GM23338 (cell line): Measurements from ENCODE around the gene DSE. TPM values are rescaled to one million over a fixed set of nuclear protein-coding genes. Genes with fewer than 3 reads are reported as not detected.

Source experiments
- ATAC-seq: fragments of 200-7000 bp; cut with Tn5 transposase; 3 replicates; pipeline ENCODE4 v1.9.1; 2020
- DNase-seq: peaks from one replicate; pipeline ENCODE4 v3.0.0-alpha.2; 2015; ENCODE audit warnings: low spot score
- H2AFZ ChIP-seq: fragments of 200-600 bp; sonication (generic); 2 replicates; pipeline ENCODE4 v1.8.0; 2016; ENCODE audit warnings: antibody characterized with exemption, mild to moderate bottlenecking, moderate library complexity
- H3F3A ChIP-seq: fragments of 200-600 bp; sonication (generic); replicated peaks from 2 replicates; pipeline ENCODE4 v1.8.0; 2017; ENCODE audit warnings: antibody characterized with exemption, mixed run types, low read depth
- H3K27ac ChIP-seq: fragments of 200-600 bp; sonication (generic); 2 replicates; pipeline ENCODE4 v1.6.1; 2016; ENCODE audit warnings: low read depth
- H3K27me3 ChIP-seq: fragments of 200-600 bp; sonication (generic); 2 replicates; pipeline ENCODE4 v1.8.0; 2016; ENCODE audit warnings: mild to moderate bottlenecking, mixed run types, moderate library complexity; ENCODE audit not compliant: insufficient read depth
- H3K36me3 ChIP-seq: fragments of 200-600 bp; sonication (generic); 2 replicates; pipeline ENCODE4 v1.8.0; 2016; ENCODE audit warnings: mild to moderate bottlenecking; ENCODE audit not compliant: insufficient read depth
- H3K4me1 ChIP-seq: fragments of 200-600 bp; sonication (generic); 2 replicates; pipeline ENCODE4 v1.8.0; 2016; ENCODE audit warnings: mild to moderate bottlenecking, moderate library complexity; ENCODE audit not compliant: insufficient read depth
- H3K4me2 ChIP-seq: fragments of 200-600 bp; sonication (generic); 2 replicates; pipeline ENCODE4 v1.7.1; 2017; ENCODE audit warnings: mixed run types
- H3K4me3 ChIP-seq: fragments of 200-600 bp; sonication (generic); 2 replicates; pipeline ENCODE4 v1.6.1; 2016; ENCODE audit warnings: mixed run types
- H3K79me2 ChIP-seq: fragments of 200-600 bp; sonication (generic); replicated peaks from 2 replicates; pipeline ENCODE4 v1.8.0; 2017; ENCODE audit warnings: mild to moderate bottlenecking; ENCODE audit not compliant: insufficient read depth
- H3K9me2 ChIP-seq: fragments of 200-600 bp; sonication (generic); 2 replicates; pipeline ENCODE4 v1.8.0; 2017; ENCODE audit not compliant: insufficient read depth
- H4K20me1 ChIP-seq: fragments of 200-600 bp; sonication (generic); replicated peaks from 2 replicates; pipeline ENCODE4 v1.8.0; 2017; ENCODE audit warnings: mild to moderate bottlenecking; ENCODE audit not compliant: insufficient read depth
- H3K27ac Mint-ChIP-seq: 2 replicates; pipeline ENCODE4 v1.8.0; 2020; ENCODE audit warnings: inconsistent platforms, mild to moderate bottlenecking, moderate library complexity, mixed read lengths
- H3K27me3 Mint-ChIP-seq: 3 replicates; pipeline ENCODE4 v1.8.0; 2022; ENCODE audit warnings: low read depth, mild to moderate bottlenecking, moderate library complexity, mixed read lengths, inconsistent platforms; ENCODE audit not compliant: insufficient read depth, poor library complexity
- H3K36me3 Mint-ChIP-seq: 3 replicates; pipeline ENCODE4 v1.8.0; 2021; ENCODE audit warnings: low read depth, mild to moderate bottlenecking, inconsistent platforms, moderate library complexity, mixed read lengths
- H3K4me1 Mint-ChIP-seq: 3 replicates; pipeline ENCODE4 v1.8.0; 2020; ENCODE audit warnings: mild to moderate bottlenecking, inconsistent platforms, mixed read lengths
- H3K4me3 Mint-ChIP-seq: 3 replicates; pipeline ENCODE4 v1.8.0; 2021; ENCODE audit warnings: moderate library complexity, mild to moderate bottlenecking, inconsistent platforms, mixed read lengths
- H3K9me3 Mint-ChIP-seq: 3 replicates; pipeline ENCODE4 v1.8.0; 2020; ENCODE audit warnings: moderate library complexity, mild to moderate bottlenecking, inconsistent platforms, mixed read lengths
- CREB1 ChIP-seq: fragments of 250-450 bp; sonication (Bioruptor Pico); IDR thresholded peaks from 2 replicates; pipeline ENCODE4 v1.5.0; 2020; ENCODE audit warnings: low read depth, mild to moderate bottlenecking, moderate library complexity
- CTCF ChIP-seq, 2 experiments: fragments of 200-600 bp in 1 of 2; sonication (generic) in 1 of 2; conservative IDR thresholded peaks; 2 replicates each; pipeline versions ENCODE4 v1.5.1 to v1.6.1; 2016 to 2017; ENCODE audit warnings: antibody characterized with exemption in 2 of 2, low read depth in 2 of 2, mild to moderate bottlenecking in 2 of 2, moderate library complexity in 1 of 2
- EZH2 ChIP-seq: fragments of 200-600 bp; sonication (generic); IDR thresholded peaks from one replicate; pipeline ENCODE4 v1.8.0; 2017; ENCODE audit warnings: antibody characterized with exemption, mild to moderate bottlenecking, low read depth; ENCODE audit not compliant: unreplicated experiment
- EZH2phosphoT487 ChIP-seq: fragments of 200-600 bp; sonication (generic); IDR thresholded peaks from one replicate; pipeline ENCODE4 v1.8.1; 2018; ENCODE audit warnings: antibody characterized with exemption; ENCODE audit not compliant: unreplicated experiment
- JUNB ChIP-seq: IDR thresholded peaks from one replicate; pipeline ENCODE4 v1.6.1; 2016; ENCODE audit warnings: antibody characterized with exemption; ENCODE audit not compliant: unreplicated experiment
- NANOG ChIP-seq: IDR thresholded peaks from 2 replicates; pipeline ENCODE4 v1.6.1; 2016; ENCODE audit warnings: antibody characterized with exemption, borderline replicate concordance
- POLR2AphosphoS5 ChIP-seq: IDR thresholded peaks from 2 replicates; pipeline ENCODE4 v1.6.1; 2016; ENCODE audit warnings: antibody characterized with exemption, low read depth
- REST ChIP-seq: IDR thresholded peaks from one replicate; pipeline ENCODE4 v1.6.1; 2018; ENCODE audit warnings: antibody characterized with exemption; ENCODE audit not compliant: unreplicated experiment
- STAT1 ChIP-seq: IDR thresholded peaks from one replicate; pipeline ENCODE4 v1.6.1; 2016; ENCODE audit warnings: antibody characterized with exemption; ENCODE audit not compliant: unreplicated experiment
- ZNF114 ChIP-seq: fragments of 250-450 bp; sonication (Bioruptor Pico); IDR thresholded peaks from 2 replicates; pipeline ENCODE4 v1.5.0; 2020; ENCODE audit warnings: mild to moderate bottlenecking, moderate library complexity
- ZNF331 ChIP-seq: fragments of 250-450 bp; sonication (Bioruptor Pico); IDR thresholded peaks from 2 replicates; pipeline ENCODE4 v1.5.0; 2020; ENCODE audit warnings: low read depth, mild to moderate bottlenecking, moderate library complexity
- ZNF462 ChIP-seq: fragments of 250-450 bp; sonication (Bioruptor Pico); IDR thresholded peaks from 2 replicates; pipeline ENCODE4 v1.5.0; 2020; ENCODE audit warnings: mild to moderate bottlenecking, moderate library complexity
- polyA plus RNA-seq: library from polyadenylated mRNA; unstranded; fragments of >200 nt; fragmentation: Nextera tagmentation; extraction: Ambion mirVana; gene quantifications from 2 replicates; pipeline ENCODE4 v1.2.1, GENCODE V29; 2016
- total RNA-seq: library from RNA; depleted of rRNA; stranded (reverse); fragments of >200 nt; shearing (Covaris generic); gene quantifications from 2 replicates; pipeline ENCODE4 v1.2.3, GENCODE V29; 2014
- TF ChIP-seq, protein P1 (sequence below): IDR thresholded peaks from 2 replicates; pipeline ENCODE4 v1.6.1; 2016; ENCODE audit warnings: antibody characterized with exemption

Gene DSE
- total and polyA plus RNA-seq, 2 experiments from 2014 or later: 18.8 to 45.2 TPM

GRCh38 chr6:116365743-116366142, 5.0 kb upstream of the DSE start:
- H3K27ac ChIP-seq: no peak overlapping the region
- H2AFZ ChIP-seq: no peak overlapping the region
- no peaks in the 10 kb centered on the region for H4K20me1 ChIP-seq
- no peak for ATAC-seq
- no peak overlapping the region for H3K4me3 Mint-ChIP-seq
- H3K27me3 ChIP-seq: no peaks in the 10 kb centered on the region
- no peak for DNase-seq
- H3K4me1 Mint-ChIP-seq: peaks cover 26% of the 10 kb centered on the region
- TF ChIP-seq ZNF331 (CRISPR knock-in tag) (no peak), EZH2phosphoT487 (no peak), STAT1 (no peak), REST (no peak), JUNB (no peak), EZH2 (no peak), ZNF462 (CRISPR knock-in tag) (no peak), POLR2AphosphoS5 (no peak), CTCF (conservative IDR thresholded peaks at IDR 0.05; ENCODE audit: low read depth in 2 of 2) (no peak), NANOG (no peak), ZNF114 (CRISPR knock-in tag) (no peak), CREB1 (no peak)
- TF ChIP-seq, protein P1, sequence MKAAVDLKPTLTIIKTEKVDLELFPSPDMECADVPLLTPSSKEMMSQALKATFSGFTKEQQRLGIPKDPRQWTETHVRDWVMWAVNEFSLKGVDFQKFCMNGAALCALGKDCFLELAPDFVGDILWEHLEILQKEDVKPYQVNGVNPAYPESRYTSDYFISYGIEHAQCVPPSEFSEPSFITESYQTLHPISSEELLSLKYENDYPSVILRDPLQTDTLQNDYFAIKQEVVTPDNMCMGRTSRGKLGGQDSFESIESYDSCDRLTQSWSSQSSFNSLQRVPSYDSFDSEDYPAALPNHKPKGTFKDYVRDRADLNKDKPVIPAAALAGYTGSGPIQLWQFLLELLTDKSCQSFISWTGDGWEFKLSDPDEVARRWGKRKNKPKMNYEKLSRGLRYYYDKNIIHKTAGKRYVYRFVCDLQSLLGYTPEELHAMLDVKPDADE: no peak
- peaks cover 3% of the 10 kb centered on the region; the same call in 2 of the 3 replicates for H3K36me3 Mint-ChIP-seq
- H3K4me1 ChIP-seq: peaks cover 9% of the 10 kb centered on the region
- H3F3A ChIP-seq: no peaks in the 10 kb centered on the region
- no peak overlapping the region for H3K27ac Mint-ChIP-seq
- H3K27me3 Mint-ChIP-seq: peaks cover 10% of the 10 kb centered on the region
- H3K4me3 ChIP-seq: no peak overlapping the region
- H3K4me2 ChIP-seq: no peak overlapping the region
- H3K9me2 ChIP-seq: no peaks in the 10 kb centered on the region
- no peaks in the 10 kb centered on the region for H3K9me3 Mint-ChIP-seq
- no peaks in the 10 kb centered on the region for H3K36me3 ChIP-seq
- no peaks in the 10 kb centered on the region for H3K79me2 ChIP-seq
